Dendritic cell treated with granulocyte-macrophage colony-stimulating factor and Interleukin-4, amounts not matched to agents 40 ng/mL and 50 ng/mL, for 4 days (primary cell): Measurements from ENCODE around the gene RIN2.

Experiments used
- H3K27ac Mint-ChIP-seq: one replicate; pipeline ENCODE4 v1.8.0; 2022; ENCODE audit warnings: mild to moderate bottlenecking, mixed read lengths
- H3K27me3 Mint-ChIP-seq: one replicate; pipeline ENCODE4 v1.8.0; 2022; ENCODE audit warnings: mild to moderate bottlenecking, mixed read lengths
- H3K36me3 Mint-ChIP-seq: one replicate; pipeline ENCODE4 v1.8.0; 2022; ENCODE audit warnings: low read depth, mixed read lengths
- H3K4me1 Mint-ChIP-seq: one replicate; pipeline ENCODE4 v1.8.0; 2022; ENCODE audit warnings: low read depth, mixed read lengths
- H3K4me3 Mint-ChIP-seq: one replicate; pipeline ENCODE4 v1.8.0; 2022; ENCODE audit warnings: mild to moderate bottlenecking, moderate library complexity, mixed read lengths
- H3K9me3 Mint-ChIP-seq: one replicate; pipeline ENCODE4 v1.8.0; 2022; ENCODE audit warnings: mixed read lengths
- intact Hi-C: fragments of 100-400 bp; cut with micrococcal nuclease; formaldehyde crosslinking; loops from one replicate; pipeline ENCODE4 v1.15.0; 2022

RIN2 gene

DNA sequence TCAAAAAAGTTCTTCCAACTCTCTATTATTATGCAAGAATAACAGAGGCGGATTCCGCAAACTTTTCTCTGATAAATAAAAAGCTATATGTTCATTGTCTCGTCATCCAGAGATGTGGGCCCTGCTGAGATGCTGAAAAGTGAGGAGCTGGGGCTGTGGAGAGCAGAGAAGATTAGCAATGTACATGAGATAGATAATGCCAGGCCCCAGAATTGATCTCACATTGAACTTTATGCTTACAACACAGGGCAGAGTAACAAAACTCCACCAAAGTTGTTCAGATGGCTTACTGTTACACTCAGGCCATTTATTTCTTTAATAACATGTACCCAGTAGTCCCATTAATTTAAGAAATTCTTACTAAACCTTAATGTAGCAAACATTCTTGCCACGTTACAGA is 32.7 kb upstream of the RIN2 start:
- Mint-ChIP-seq H3K36me3 (no peaks in the 10 kb centered on the region), H3K9me3 (no peaks in the 10 kb centered on the region), H3K4me3 (no peak overlapping the region), H3K27ac (peak overlapping the region; percentile 59), H3K27me3 (no peaks in the 10 kb centered on the region), H3K4me1 (peaks cover 43% of the 10 kb centered on the region)
- intact Hi-C loops, result loop anchor here (5.0 kb wide), 1 partner anchor 33 kb away; no protein-coding TSS in a partner anchor

GRCh38 chr20:19725814-19726525 is 32.1 kb upstream of the RIN2 start:
- no peaks in the 10 kb centered on the region for H3K9me3 Mint-ChIP-seq
- H3K4me1 Mint-ChIP-seq, result peaks cover 41% of the 10 kb centered on the region
- intact Hi-C loops, result loop anchor here (5.0 kb wide), 1 partner anchor 34 kb away; no protein-coding TSS in a partner anchor
- peak overlapping the region; percentile 65 for H3K27ac Mint-ChIP-seq
- H3K27me3 Mint-ChIP-seq, result no peaks in the 10 kb centered on the region
- H3K36me3 Mint-ChIP-seq, result no peaks in the 10 kb centered on the region
- no peak overlapping the region for H3K4me3 Mint-ChIP-seq

DNA sequence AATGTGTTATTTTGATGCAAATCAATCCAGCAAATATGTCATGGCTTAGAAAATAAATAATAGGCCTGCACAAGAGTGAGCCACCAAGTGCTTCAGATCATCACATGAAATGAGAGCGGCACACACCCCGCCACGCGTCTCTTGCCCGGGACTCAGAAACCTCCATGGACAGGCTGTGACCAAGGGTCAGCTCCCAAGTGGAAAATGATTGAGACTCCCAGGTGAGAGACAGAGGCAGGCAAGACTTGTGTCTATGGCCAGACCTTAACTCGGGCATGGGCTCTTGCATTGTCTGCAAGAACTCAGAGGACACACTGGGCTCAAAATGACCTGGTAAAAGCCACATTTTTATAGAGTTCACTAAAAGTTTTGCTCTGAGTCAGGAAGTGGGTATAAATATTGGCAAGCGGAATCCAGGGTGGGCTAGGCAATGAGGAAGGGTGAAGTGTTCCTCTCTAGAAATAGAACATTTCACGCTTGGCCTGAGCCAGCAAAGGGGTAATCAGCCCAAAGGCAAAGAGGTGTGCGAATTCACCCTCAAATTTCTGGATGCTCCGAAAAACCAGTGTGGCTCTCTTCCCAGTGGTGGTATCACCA is 30.7 kb upstream of the RIN2 start:
- Mint-ChIP-seq H3K27ac (no peak overlapping the region), H3K36me3 (no peaks in the 10 kb centered on the region), H3K4me3 (no peak overlapping the region), H3K9me3 (no peaks in the 10 kb centered on the region), H3K4me1 (peaks cover 36% of the 10 kb centered on the region), H3K27me3 (no peaks in the 10 kb centered on the region)
- intact Hi-C loops, result loop anchor here (5.0 kb wide), 1 partner anchor 35 kb away; no protein-coding TSS in a partner anchor

- Mint-ChIP-seq H3K4me3 (no peak overlapping the region), H3K27ac (peak overlapping the region; percentile 31), H3K27me3 (no peaks in the 10 kb centered on the region), H3K4me1 (peaks cover 43% of the 10 kb centered on the region), H3K9me3 (no peaks in the 10 kb centered on the region), H3K36me3 (no peaks in the 10 kb centered on the region)
- intact Hi-C loops, result loop anchor here (5.0 kb wide), 1 partner anchor 37 kb away; no protein-coding TSS in a partner anchor
Measured at GRCh38 chr20:19729672-19730071, 28.4 kb upstream of the RIN2 start.

- intact Hi-C loops, result no loop called here
- H3K27ac Mint-ChIP-seq, result no peak overlapping the region
- H3K9me3 Mint-ChIP-seq, result no peaks in the 10 kb centered on the region
- H3K36me3 Mint-ChIP-seq, result no peaks in the 10 kb centered on the region
- no peaks in the 10 kb centered on the region for H3K27me3 Mint-ChIP-seq
- H3K4me3 Mint-ChIP-seq, result no peak overlapping the region
- H3K4me1 Mint-ChIP-seq, result peaks cover 46% of the 10 kb centered on the region
Measured at GRCh38 chr20:19730706-19731105, 27.4 kb upstream of the RIN2 start.

DNA sequence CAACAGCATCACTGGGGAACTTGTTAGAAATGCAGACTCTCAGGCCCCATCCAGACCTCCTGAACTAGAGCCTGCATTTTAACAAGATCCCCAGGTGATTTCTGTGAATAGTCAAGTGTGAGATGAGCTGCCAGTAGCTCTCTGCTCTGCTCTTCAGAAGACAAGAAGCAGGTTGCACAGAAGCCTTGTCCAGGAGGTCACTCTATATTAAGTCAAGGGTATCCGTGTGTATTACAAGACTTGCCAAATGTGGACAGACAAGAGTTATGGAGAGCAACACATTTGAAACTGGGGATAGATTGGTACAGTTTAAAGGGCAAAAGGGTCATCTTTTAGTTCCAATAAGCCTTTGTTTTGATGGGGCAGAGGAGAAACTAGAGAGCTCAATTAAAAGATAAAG is 23.2 kb upstream of the RIN2 start:
- intact Hi-C loops, result no loop called here
- peak overlapping the region; percentile 81 for H3K27ac Mint-ChIP-seq
- no peaks in the 10 kb centered on the region for H3K36me3 Mint-ChIP-seq
- H3K4me1 Mint-ChIP-seq, result peaks cover 46% of the 10 kb centered on the region
- no peak overlapping the region for H3K4me3 Mint-ChIP-seq
- H3K27me3 Mint-ChIP-seq, result no peaks in the 10 kb centered on the region
- no peaks in the 10 kb centered on the region for H3K9me3 Mint-ChIP-seq

DNA sequence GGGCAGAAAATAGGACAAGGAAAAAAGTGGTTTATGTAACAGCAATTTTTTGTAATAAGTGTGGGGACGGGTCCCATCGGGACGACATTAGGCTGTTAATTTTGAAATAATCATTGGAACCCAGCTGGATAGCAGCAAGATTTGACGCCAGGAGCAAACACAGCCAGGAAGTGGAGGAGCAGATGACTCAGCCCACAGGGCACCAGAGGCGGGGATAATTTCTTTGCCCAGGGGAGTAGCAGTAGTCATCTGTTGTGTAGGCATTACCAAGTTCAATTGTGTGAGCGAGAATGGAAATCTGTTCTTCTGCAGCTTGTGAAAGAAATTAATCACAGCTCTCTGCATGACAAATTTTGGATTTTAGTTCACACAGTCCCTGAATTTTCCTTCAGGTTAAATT is 22.6 kb upstream of the RIN2 start:
- H3K27me3 Mint-ChIP-seq, result no peaks in the 10 kb centered on the region
- H3K27ac Mint-ChIP-seq, result peak overlapping the region; percentile 81
- no peaks in the 10 kb centered on the region for H3K36me3 Mint-ChIP-seq
- intact Hi-C loops, result no loop called here
- peaks cover 46% of the 10 kb centered on the region for H3K4me1 Mint-ChIP-seq
- no peaks in the 10 kb centered on the region for H3K9me3 Mint-ChIP-seq
- no peak overlapping the region for H3K4me3 Mint-ChIP-seq

GRCh38 chr20:19737025-19737424 is 21.0 kb upstream of the RIN2 start:
- no peaks in the 10 kb centered on the region for H3K36me3 Mint-ChIP-seq
- peak overlapping the region; percentile 52 for H3K27ac Mint-ChIP-seq
- H3K9me3 Mint-ChIP-seq, result no peaks in the 10 kb centered on the region
- intact Hi-C loops, result no loop called here
- H3K4me3 Mint-ChIP-seq, result no peak overlapping the region
- H3K4me1 Mint-ChIP-seq, result peaks cover 56% of the 10 kb centered on the region
- H3K27me3 Mint-ChIP-seq, result no peaks in the 10 kb centered on the region

GRCh38 chr20:19738951-19739350 is 19.1 kb upstream of the RIN2 start:
- intact Hi-C loops, result no loop called here
- no peaks in the 10 kb centered on the region for H3K9me3 Mint-ChIP-seq
- H3K4me1 Mint-ChIP-seq, result peaks cover 64% of the 10 kb centered on the region
- no peak overlapping the region for H3K4me3 Mint-ChIP-seq
- H3K27me3 Mint-ChIP-seq, result no peaks in the 10 kb centered on the region
- H3K27ac Mint-ChIP-seq, result no peak overlapping the region
- no peaks in the 10 kb centered on the region for H3K36me3 Mint-ChIP-seq

GRCh38 chr20:19739351-19739750 is 18.7 kb upstream of the RIN2 start:
- H3K4me3 Mint-ChIP-seq, result no peak overlapping the region
- H3K9me3 Mint-ChIP-seq, result no peaks in the 10 kb centered on the region
- H3K27ac Mint-ChIP-seq, result no peak overlapping the region
- no peaks in the 10 kb centered on the region for H3K27me3 Mint-ChIP-seq
- H3K4me1 Mint-ChIP-seq, result peaks cover 63% of the 10 kb centered on the region
- intact Hi-C loops, result no loop called here
- no peaks in the 10 kb centered on the region for H3K36me3 Mint-ChIP-seq

DNA sequence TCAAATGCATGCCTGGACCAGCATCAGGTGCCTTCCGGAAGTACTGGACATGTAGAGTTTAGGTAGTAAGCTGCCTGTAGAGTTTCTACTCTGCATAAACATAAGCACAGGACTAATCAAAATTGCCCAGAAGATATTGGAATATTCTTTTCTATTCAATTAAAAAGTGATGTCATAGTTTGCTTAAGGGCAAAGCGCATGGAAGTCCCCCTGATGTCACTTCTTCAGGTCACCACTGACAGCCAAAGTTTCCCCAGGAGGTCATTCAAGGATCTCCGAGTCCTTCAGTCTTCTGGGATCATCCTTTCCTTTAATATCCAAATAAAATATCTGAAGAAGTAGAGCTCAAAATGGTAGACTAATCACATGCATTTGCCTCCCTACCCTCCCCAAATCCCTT is 17.5 kb upstream of the RIN2 start:
- no peaks in the 10 kb centered on the region for H3K27me3 Mint-ChIP-seq

GRCh38 chr20:19741924-19742323 is 16.1 kb upstream of the RIN2 start:
- intact Hi-C loops, result no loop called here
- Mint-ChIP-seq H3K27me3 (no peaks in the 10 kb centered on the region), H3K27ac (no peak overlapping the region), H3K36me3 (no peaks in the 10 kb centered on the region), H3K4me3 (no peak overlapping the region), H3K4me1 (peaks cover 39% of the 10 kb centered on the region), H3K9me3 (peaks cover 9% of the 10 kb centered on the region)

More for the DNA sequence above, 17.5 kb upstream of the RIN2 start:
- H3K27ac Mint-ChIP-seq, result no peak overlapping the region
- intact Hi-C loops, result no loop called here
- H3K36me3 Mint-ChIP-seq, result no peaks in the 10 kb centered on the region
- no peak overlapping the region for H3K4me3 Mint-ChIP-seq
- peaks cover 52% of the 10 kb centered on the region for H3K4me1 Mint-ChIP-seq
- peaks cover 3% of the 10 kb centered on the region for H3K9me3 Mint-ChIP-seq

GRCh38 chr20:19742974-19743639 is 15.0 kb upstream of the RIN2 start:
- H3K27ac Mint-ChIP-seq, result no peak overlapping the region
- H3K4me3 Mint-ChIP-seq, result no peak overlapping the region
- peaks cover 9% of the 10 kb centered on the region for H3K9me3 Mint-ChIP-seq
- peaks cover 32% of the 10 kb centered on the region for H3K4me1 Mint-ChIP-seq
- no peaks in the 10 kb centered on the region for H3K27me3 Mint-ChIP-seq
- H3K36me3 Mint-ChIP-seq, result no peaks in the 10 kb centered on the region
- intact Hi-C loops, result no loop called here

- Mint-ChIP-seq H3K9me3 (peaks cover 9% of the 10 kb centered on the region), H3K27me3 (no peaks in the 10 kb centered on the region), H3K36me3 (no peaks in the 10 kb centered on the region), H3K4me3 (no peak overlapping the region), H3K4me1 (peaks cover 32% of the 10 kb centered on the region), H3K27ac (no peak overlapping the region)
- intact Hi-C loops, result no loop called here
Measured at GRCh38 chr20:19743640-19743995, 14.4 kb upstream of the RIN2 start.
